Ishikawa (cell line): ENCODE results near the gene KATNAL1.

Experiments used
- CEBPB ChIP-seq: IDR thresholded peaks from 2 replicates; pipeline ENCODE4 v1.6.1; 2012
- CREB1 ChIP-seq: IDR thresholded peaks from 2 replicates; pipeline ENCODE4 v1.6.1; 2012; ENCODE audit warnings: low read depth
- EP300 ChIP-seq: IDR thresholded peaks from 2 replicates; pipeline ENCODE4 v1.6.1; 2012; ENCODE audit warnings: borderline replicate concordance
- FOXM1 ChIP-seq: IDR thresholded peaks from 2 replicates; pipeline ENCODE4 v1.6.1; 2012; ENCODE audit warnings: low read depth, borderline replicate concordance
- NFIC ChIP-seq: IDR thresholded peaks from 2 replicates; pipeline ENCODE4 v1.6.1; 2012
- RAD21 ChIP-seq: IDR thresholded peaks from 2 replicates; pipeline ENCODE4 v1.6.1; 2012; ENCODE audit warnings: low read depth
- TAF1 ChIP-seq: IDR thresholded peaks from 2 replicates; pipeline ENCODE4 v1.6.1; 2012; ENCODE audit warnings: low read depth, mild to moderate bottlenecking
- USF1 ChIP-seq: IDR thresholded peaks from 2 replicates; pipeline ENCODE4 v1.6.1; 2012
- YY1 ChIP-seq: IDR thresholded peaks from 2 replicates; pipeline ENCODE4 v1.6.1; 2012; ENCODE audit warnings: low read depth
- TF ChIP-seq, protein P1 (sequence below): IDR thresholded peaks from 2 replicates; pipeline ENCODE4 v1.6.1; 2012
- TF ChIP-seq, protein P2 (sequence below): IDR thresholded peaks from 2 replicates; pipeline ENCODE4 v1.6.1; 2012; ENCODE audit warnings: low read depth, mild to moderate bottlenecking

DNA sequence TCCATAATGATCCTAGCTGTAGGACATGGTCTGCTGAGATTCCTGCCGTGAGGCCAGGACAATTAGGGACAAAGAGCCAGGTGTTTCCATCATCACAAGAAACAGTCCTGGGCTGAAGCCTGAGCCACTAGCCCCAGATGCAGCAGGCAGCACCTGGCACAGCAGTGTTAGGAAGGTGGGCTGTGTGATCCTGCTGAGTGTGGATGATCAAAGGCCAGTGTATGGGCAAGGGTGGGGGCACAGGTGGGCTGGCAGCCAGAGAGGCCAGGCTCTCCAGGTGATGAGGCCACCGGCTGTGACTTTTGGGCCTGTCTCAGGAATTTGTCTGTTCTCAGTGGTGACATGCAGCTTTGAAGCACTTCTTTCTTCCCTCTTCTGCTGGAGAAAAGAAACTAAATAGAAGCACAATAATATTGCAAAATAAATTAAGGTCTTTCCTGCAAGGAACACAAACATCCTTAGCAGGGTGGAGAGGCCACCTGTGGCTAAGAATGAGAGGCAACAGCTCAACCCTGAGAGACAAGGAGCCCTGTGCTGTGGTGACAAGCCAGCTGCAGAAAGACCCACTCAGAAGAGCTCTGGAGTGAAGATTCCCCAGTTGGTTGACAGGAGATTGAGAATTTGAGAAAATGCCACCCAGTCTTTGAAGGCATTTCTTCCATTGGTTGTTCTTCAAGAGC, 127.6 kb downstream of the KATNAL1 start:
- TF ChIP-seq YY1 = no peak
- TF ChIP-seq EP300 = no peak; the same call in 1 of the 2 replicates
- no peak for TF ChIP-seq RAD21
- TF ChIP-seq, protein P1, sequence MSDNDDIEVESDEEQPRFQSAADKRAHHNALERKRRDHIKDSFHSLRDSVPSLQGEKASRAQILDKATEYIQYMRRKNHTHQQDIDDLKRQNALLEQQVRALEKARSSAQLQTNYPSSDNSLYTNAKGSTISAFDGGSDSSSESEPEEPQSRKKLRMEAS = no peak
- TF ChIP-seq NFIC = no peak
- no peak for TF ChIP-seq FOXM1
- TF ChIP-seq, protein P2, sequence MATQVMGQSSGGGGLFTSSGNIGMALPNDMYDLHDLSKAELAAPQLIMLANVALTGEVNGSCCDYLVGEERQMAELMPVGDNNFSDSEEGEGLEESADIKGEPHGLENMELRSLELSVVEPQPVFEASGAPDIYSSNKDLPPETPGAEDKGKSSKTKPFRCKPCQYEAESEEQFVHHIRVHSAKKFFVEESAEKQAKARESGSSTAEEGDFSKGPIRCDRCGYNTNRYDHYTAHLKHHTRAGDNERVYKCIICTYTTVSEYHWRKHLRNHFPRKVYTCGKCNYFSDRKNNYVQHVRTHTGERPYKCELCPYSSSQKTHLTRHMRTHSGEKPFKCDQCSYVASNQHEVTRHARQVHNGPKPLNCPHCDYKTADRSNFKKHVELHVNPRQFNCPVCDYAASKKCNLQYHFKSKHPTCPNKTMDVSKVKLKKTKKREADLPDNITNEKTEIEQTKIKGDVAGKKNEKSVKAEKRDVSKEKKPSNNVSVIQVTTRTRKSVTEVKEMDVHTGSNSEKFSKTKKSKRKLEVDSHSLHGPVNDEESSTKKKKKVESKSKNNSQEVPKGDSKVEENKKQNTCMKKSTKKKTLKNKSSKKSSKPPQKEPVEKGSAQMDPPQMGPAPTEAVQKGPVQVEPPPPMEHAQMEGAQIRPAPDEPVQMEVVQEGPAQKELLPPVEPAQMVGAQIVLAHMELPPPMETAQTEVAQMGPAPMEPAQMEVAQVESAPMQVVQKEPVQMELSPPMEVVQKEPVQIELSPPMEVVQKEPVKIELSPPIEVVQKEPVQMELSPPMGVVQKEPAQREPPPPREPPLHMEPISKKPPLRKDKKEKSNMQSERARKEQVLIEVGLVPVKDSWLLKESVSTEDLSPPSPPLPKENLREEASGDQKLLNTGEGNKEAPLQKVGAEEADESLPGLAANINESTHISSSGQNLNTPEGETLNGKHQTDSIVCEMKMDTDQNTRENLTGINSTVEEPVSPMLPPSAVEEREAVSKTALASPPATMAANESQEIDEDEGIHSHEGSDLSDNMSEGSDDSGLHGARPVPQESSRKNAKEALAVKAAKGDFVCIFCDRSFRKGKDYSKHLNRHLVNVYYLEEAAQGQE = no peak
- no peak for TF ChIP-seq CREB1
- no peak for TF ChIP-seq USF1
- TF ChIP-seq CEBPB = no peak
- no peak for TF ChIP-seq TAF1
